ENCODE data around the gene LRRC46.

Gene LRRC46

DNA sequence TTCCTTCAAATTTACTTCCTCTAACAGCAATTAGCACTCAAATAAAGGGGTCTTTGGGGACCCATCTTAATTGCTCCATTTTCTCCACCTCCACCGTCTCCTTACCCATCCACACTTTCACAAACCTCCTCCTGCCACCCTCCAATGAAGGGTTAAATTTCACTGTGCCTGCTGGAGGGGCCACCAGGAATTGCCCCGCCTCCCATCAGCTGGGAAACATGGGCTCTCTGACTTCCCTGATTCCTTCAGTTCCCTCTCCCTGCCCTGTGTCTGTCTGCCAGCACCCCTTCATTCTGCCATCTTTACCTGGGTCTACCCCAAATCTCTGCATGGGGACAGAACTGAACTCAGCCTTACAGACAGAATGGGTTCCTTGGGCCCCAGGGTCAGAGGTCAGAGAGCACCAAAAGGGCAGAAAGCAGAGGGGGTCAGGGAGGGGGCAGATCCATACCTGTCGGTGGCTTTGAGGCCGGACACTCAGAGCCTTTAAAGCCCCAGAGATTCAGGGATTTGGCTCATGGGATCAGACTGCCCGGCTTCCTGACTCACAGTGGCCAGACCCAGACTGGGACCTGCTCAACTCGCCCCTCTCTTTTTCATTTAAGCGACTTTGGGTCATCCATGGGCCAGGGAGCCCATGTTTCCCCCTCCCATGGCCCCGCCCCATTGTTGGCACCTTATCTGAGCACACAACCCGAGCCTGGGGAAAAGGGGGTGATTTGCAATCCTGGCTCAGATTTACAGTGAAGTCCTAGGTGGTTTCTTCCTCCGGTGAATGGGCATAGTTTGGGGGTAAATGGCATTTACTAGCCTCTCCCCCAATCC, 46.9 kb downstream of the LRRC46 start:
- H3K9me3 Mint-ChIP-seq = no peaks in the 10 kb centered on the region
- ATAC-seq (ENCODE audit: low read depth) (no peak), DNase-seq (ENCODE audit: low spot score in 2 of 2) (no peak)
- no peak overlapping the region for H3K27ac Mint-ChIP-seq
- H3K27me3 Mint-ChIP-seq = peaks cover 40% of the 10 kb centered on the region
- H3K4me1 Mint-ChIP-seq = peaks cover 5% of the 10 kb centered on the region
- no peak overlapping the region for H3K4me3 Mint-ChIP-seq
- H3K36me3 Mint-ChIP-seq = peaks cover 3% of the 10 kb centered on the region

DNA sequence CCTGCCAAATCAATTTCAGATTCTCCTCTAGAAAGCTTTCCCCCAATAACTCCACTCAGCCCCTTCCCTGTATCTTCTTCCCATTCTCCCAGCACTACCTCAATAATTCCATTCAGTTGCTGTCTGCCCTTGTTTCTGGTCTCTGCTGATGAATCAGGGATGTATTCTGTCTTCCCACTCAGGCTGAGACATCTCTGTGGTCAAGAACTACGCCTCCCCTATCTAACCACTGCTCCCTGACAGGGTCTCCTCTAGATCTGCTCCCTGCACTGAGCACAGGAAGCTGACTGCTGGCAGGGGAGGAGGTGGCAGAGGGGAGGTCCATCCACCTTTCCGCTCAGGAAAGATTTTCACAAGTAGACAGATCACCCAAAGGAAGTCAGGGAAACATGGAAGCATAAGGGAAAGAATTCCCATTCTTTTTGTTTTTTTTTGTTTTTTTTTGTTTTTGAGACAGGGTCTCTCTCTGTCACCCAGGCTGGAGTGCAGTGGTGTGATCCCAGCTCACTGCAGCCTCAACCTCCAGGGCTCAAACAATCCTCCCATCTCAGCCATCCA, 47.6 kb downstream of the LRRC46 start:
- Mint-ChIP-seq H3K9me3 (no peaks in the 10 kb centered on the region), H3K4me1 (no peaks in the 10 kb centered on the region), H3K27me3 (peaks cover 34% of the 10 kb centered on the region), H3K27ac (no peak overlapping the region), H3K36me3 (peaks cover 3% of the 10 kb centered on the region), H3K4me3 (no peak overlapping the region)
- DNase-seq (ENCODE audit: low spot score in 2 of 2) = no peak
- no peak for ATAC-seq (ENCODE audit: low read depth)

DNA sequence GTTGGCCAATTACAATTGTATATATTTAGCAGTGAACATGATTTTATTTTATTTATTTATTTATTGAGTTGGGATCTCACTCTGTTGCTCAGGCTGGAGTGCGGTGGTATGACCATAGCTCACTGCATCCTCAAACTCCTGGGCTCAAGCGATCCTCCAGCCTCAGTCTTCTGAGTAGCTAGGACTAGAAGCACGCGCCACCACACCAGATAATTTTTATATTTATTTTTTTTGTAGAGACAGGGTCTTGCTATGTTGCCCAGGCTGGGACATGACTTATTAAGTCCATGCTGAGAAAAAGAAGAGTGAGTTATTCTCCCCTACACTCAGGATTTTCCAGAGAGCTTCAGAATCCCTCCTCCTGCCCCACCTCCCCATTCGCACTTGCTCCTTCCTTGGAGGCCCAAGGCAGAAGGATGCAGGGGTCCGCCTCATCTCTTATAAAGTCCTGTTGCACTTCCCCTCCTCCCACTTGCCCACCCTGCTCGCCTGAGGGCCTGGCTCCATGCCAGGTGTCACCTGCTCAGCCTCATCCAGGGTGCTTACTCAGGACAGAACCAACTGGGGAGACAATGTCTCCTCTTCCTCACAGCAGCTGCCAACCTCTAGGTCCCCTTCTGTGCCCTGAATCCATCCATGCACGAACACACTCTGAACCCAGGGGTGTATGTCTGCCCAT, 48.4 kb downstream of the LRRC46 start:
- H3K36me3 Mint-ChIP-seq = peaks cover 3% of the 10 kb centered on the region
- no peak overlapping the region for H3K4me3 Mint-ChIP-seq
- H3K27ac Mint-ChIP-seq = no peak overlapping the region
- ATAC-seq (ENCODE audit: low read depth) (no peak), DNase-seq (ENCODE audit: low spot score in 2 of 2) (no peak)
- no peaks in the 10 kb centered on the region for H3K9me3 Mint-ChIP-seq
- peaks cover 30% of the 10 kb centered on the region for H3K27me3 Mint-ChIP-seq
- H3K4me1 Mint-ChIP-seq = no peaks in the 10 kb centered on the region

DNA sequence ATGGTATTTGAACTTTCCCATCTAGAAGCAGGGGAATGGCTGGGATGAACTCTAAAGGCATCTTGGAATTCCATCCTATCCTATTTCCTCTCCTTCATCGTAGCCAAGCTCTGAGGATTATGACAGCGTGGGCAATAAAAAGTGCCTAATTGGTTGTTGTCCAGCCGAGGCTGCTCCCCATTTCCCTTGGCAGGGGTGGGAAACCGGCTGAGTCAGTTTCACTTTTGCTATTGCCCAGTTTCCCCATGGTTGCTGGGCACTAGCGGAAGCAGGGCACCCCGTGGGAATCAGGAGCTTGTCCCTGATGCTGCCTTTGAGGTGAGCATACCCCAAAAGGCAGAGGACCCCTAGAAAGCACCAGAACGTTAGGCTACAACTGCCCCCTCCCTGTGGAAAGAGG, 50.8 kb downstream of the LRRC46 start:
- Mint-ChIP-seq H3K4me1 (no peaks in the 10 kb centered on the region), H3K4me3 (no peak overlapping the region), H3K27ac (no peak overlapping the region), H3K27me3 (peaks cover 24% of the 10 kb centered on the region), H3K36me3 (no peaks in the 10 kb centered on the region), H3K9me3 (no peaks in the 10 kb centered on the region)
- DNase-seq (ENCODE audit: low spot score in 2 of 2) = no peak
- no peak for ATAC-seq (ENCODE audit: low read depth)

DNA sequence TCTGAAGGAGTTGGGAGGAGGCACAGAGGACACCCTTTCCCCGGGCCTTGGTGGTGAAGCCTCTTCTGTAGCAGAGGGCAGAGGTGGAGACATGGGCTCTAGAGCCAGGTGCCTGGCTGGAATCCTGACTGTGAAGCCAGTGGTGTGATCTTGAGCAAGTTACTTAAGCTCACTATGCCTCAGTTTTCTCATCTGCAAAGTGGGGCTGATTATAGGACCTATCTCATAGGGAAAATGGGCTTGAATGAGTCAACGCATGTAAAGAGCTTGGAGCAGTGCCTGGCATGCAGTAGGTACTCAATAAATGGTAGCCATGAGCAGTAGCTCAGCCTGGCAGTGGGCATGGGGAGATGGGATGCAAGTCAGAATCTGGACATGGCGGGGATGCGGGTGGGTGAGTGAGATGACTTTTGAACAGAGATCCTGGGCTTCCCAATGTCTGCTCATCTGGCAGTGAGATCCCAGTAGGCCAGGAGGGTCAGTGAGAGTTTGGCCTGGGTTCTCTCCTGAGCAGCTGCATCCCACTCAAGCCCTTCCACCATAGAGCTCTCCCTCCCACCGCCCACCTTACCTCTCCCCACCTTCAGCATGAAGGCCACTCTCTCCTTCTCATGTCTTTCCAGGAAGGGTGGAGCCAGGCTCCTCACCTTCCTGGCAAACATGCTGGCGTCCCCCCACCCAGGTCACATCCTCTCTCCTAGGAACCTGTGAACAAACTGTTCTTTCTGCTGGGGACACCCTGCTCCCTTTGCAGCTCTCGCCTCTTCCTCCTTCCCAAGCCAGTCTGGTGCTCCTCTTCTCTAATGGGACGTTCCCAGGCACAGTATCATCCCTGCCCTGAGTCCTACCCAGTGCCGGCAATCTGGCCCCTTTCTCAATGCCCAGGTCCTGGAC, 51.5 kb downstream of the LRRC46 start:
- no peak overlapping the region for H3K4me3 Mint-ChIP-seq
- DNase-seq (ENCODE audit: low spot score in 2 of 2) (no peak), ATAC-seq (ENCODE audit: low read depth) (no peak)
- no peaks in the 10 kb centered on the region for H3K36me3 Mint-ChIP-seq
- no peaks in the 10 kb centered on the region for H3K4me1 Mint-ChIP-seq
- no peaks in the 10 kb centered on the region for H3K9me3 Mint-ChIP-seq
- H3K27me3 Mint-ChIP-seq = peaks cover 24% of the 10 kb centered on the region
- no peak overlapping the region for H3K27ac Mint-ChIP-seq

DNA sequence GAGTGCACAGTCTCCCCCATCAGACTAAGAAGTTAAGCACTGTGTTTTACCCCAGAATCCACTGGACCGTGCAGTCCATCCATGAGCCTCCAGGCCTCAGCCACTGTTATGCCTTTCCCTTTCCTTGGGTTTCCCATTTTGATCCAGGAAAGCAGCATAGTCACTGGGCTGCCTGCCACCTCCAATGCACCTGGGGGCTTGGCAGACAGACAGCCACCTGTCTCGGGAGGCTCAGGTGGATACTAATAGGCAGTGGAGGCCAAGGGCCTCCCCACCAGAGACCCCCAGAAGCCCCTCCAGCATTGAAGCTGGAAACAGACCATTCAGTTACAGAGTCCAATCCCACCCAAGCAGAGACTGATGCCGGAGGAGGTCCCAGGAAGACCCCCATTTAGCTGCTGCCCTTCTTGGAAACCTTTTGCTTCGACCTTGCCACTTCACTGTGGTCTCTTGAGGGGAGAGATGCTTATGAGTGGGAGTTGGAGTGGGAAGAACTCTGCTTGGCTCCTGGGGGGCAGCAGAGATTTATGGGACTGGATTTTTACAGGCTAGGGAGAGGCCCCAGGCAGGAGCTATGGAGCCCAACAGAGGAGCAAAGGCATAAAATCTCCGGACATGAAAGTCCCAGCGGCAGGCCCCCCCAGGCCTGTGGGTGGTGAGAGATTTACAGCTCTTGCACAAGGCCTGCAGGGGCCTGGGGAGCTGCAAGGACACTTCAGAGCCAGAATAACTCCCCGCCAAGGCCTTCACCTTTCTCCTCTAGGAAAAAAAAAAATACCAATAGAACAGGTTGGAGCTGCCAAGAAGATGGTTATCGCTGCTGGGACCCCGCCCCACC, 52.3 kb downstream of the LRRC46 start:
- Mint-ChIP-seq H3K4me1 (no peaks in the 10 kb centered on the region), H3K36me3 (no peaks in the 10 kb centered on the region), H3K27ac (no peak overlapping the region), H3K9me3 (no peaks in the 10 kb centered on the region), H3K4me3 (no peak overlapping the region), H3K27me3 (peaks cover 20% of the 10 kb centered on the region)
- DNase-seq (ENCODE audit: low spot score in 2 of 2) = no peak
- no peak for ATAC-seq (ENCODE audit: low read depth)

DNA sequence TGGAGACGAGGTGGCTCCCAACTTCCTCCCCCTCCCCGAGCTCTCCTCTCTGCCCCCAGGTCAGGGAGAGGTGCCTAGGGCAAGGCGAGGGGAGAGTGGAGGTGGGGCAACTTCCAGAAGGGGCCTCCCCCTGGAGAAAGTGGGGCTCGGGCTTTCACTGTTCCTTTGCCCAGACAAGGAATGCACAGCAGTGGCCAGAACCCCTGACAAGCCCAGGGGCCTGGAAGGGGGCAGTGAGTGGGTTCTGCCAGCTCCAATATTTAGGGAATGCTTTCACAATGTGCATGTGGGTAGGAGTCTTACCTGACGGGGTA, 52.9 kb downstream of the LRRC46 start:
- Mint-ChIP-seq H3K27me3 (peaks cover 16% of the 10 kb centered on the region), H3K27ac (no peak overlapping the region), H3K4me3 (no peak overlapping the region), H3K36me3 (no peaks in the 10 kb centered on the region), H3K4me1 (no peaks in the 10 kb centered on the region), H3K9me3 (no peaks in the 10 kb centered on the region)
- no peak for ATAC-seq (ENCODE audit: low read depth)
- no peak for DNase-seq (ENCODE audit: low spot score in 2 of 2)

DNA sequence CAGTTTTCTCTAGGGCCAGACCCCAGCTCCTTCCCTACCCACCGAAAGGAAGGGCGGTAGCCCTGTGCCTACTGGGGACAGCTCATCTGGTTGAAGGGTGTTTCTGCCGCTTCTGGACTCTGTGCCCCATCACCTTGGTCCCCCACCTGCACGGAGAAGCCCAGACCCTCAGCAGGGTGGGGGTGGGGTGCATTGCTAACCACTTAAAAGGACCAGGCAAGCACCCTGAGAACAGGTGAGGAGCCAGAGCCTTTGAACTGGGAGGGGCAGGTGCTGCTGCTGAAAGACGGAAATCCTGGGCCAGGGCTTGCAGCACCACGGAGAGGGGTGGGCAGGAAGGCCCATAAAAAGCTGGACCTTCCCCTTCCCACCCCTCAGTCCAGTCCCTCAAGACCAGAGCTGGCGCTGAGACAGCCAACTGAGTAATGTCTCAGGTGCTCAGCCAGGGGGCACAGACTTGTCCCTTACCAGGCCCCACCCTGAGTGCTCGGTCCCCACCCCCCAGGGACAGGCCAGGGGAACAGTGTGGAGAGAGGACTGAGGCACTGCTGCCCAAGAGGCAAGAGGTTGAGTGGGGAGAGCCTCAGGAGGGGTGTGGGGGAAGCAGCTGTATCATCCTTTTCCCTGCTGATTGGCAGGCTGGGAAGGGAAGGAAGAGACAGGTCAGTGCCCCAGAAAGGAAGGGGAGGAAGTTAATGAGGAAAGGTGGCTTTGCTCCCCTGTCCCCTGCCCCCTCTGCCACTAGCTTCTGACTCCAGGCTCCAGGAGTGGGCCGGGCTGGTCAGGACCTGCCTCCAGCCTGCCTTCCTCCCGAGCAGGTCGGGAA, 53.6 kb downstream of the LRRC46 start:
- Mint-ChIP-seq H3K36me3 (no peaks in the 10 kb centered on the region), H3K27me3 (peaks cover 14% of the 10 kb centered on the region), H3K9me3 (no peaks in the 10 kb centered on the region), H3K4me1 (no peaks in the 10 kb centered on the region), H3K27ac (no peak overlapping the region), H3K4me3 (no peak overlapping the region)
- DNase-seq (ENCODE audit: low spot score in 2 of 2) (no peak), ATAC-seq (ENCODE audit: low read depth) (no peak)
